ENCODE results near the gene DZIP1L.

Gene DZIP1L

GRCh38 chr3:138066383-138066782 lies 49.0 kb downstream of the DZIP1L start:
- no peak for DNase-seq

DNA sequence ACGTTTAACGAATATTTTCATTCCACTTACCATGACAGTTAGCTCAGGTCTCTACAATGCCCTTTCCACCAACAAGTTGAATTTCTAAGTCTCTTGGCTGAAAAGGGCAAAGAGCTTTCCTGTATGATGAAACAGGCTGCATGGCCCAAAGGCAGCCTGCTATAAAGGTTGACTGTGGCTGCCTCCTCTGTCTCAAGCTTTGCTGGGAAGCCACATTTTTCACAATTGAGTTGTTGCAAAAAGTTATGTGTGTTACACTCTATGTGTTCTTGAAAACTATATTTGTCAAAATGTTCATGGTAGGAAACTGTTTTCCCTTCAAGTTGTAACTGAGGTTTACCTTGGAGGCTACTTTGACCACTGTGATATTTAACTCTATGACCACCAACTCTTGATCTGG lies 49.5 kb downstream of the DZIP1L start:
- no peak for DNase-seq

- no peak for DNase-seq
Measured at GRCh38 chr3:138063416-138063815, 52.0 kb downstream of the DZIP1L start.

DNA sequence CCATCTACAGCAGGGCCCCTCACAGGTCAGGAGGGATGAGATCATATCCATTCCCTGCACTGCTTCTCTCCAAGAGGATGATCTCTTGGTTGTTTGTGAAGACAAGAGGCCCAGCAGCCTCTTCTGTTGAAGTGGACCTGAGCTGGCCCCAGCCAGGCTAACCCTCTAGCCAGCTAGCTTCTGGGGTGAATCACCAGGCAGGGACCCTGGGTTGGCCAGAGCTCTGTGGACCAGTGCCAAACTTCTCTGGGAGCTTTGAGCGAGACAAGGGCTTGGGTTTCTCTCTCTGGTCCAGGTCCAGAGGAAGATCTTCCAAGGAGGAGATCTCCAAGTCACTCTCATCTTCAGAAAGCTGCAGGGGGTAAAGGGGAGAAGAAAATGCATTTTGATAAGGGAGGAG lies 52.8 kb downstream of the DZIP1L start:
- no peak for DNase-seq

DNA sequence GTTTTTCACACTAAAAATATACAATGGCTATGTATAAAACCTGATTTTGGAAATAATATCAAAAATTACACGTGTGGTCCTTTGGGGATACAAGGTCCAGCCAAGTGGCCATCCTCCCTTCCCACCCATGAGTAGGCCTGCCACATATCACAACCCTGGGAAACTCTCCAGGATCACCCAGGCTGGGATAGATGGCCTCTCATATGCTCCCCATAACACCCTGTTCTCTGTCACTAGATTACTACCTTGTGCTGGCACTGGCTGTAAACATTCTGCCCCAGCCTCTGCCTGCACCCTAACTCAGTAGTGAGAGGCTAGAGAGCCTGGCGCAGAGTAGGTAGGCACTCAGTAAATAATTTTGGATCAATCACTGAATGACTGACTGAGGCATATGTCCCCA lies 53.4 kb downstream of the DZIP1L start:
- DNase-seq, result no peak

GRCh38 chr3:138060792-138061191 lies 54.6 kb downstream of the DZIP1L start:
- no peak for DNase-seq

- no peak for DNase-seq
Measured at GRCh38 chr3:138059261-138059660, 56.1 kb downstream of the DZIP1L start.

DNA sequence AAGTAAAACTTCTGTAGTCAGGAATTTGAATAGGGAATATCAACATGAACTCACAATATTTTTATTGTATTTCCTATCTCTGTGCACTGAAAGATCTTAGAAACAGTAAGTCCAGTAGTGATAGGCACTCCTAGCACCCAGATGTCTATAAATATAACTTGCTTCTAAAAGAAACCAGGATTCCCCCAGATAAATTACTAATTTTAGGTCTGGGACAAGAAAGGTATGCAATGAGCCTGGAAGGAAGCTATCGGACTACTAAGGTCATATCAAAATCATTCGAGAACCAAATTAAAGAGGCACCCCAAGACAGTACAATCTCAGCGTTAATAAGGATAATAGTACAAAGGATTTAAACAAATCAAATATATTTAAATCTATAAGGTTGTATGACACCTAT lies 58.0 kb downstream of the DZIP1L start:
- no peak for DNase-seq

DNA sequence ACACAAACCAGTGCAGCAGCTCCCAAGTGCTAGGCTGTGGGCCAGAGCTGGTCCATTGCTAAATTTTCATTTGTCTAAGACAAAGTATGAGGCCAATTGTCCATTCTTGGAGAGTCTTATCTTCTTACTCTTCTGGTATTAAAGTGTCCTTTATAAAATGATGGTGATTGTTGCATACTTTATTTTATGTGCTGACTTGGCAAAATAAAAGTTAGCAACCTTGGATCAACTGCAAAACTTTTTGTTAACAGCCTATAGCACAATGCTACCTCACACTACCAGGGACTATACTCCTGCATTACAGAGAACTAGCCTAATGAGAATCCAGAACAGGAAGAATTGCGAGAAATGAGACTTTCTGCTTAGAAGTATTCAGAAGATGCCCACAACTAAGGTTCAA lies 61.4 kb downstream of the DZIP1L start:
- no peak for DNase-seq

DNA sequence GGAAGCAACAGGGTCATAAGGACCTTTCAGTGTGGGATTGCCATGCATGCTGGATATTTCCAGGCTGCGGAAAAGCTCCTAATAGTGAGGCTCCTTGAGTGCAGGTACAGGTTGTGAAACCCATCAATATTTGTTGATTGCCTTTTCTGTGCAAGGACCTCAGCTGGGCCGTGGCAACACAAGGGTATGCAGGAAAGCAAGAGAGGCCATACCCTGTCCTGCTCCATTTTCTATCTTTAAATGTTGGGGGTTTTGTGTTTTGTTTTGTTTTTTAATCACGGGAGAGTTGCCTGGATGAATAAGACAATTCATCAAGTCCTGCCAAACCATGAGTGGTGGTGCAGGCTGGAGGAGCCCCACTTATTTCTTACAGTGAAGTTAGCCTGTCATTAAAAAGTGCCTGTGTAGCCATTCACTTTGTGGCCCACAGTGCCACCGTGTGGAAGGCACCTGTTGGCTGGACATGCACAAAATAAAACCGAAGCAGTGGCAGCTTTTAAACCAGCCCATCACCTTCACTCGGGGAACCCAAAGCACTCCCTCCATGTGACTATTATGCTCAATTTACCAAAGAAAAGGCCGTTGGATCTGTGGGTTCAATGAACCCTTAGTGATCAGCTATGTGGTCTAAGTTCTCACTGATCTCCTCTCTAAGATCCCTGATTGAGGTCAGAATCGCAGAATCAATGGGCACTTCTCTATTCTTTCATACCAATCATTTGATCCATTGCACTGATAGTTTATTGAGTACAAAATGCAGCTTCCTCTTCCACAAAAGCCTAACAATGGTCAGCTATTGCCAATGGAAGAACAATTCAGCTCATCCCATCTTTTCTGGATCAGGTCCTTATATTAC lies 63.2 kb downstream of the DZIP1L start:
- DNase-seq, result peak; percentile 52

- DNase-seq, result no peak
Measured at GRCh38 chr3:138049157-138049919, 66.1 kb downstream of the DZIP1L start.

GRCh38 chr3:138047596-138048158 lies 67.7 kb downstream of the DZIP1L start:
- no peak for DNase-seq

GRCh38 chr3:138046955-138047354 lies 68.5 kb downstream of the DZIP1L start:
- no peak for DNase-seq

GRCh38 chr3:138046085-138046484 lies 69.3 kb downstream of the DZIP1L start:
- no peak for DNase-seq

DNA sequence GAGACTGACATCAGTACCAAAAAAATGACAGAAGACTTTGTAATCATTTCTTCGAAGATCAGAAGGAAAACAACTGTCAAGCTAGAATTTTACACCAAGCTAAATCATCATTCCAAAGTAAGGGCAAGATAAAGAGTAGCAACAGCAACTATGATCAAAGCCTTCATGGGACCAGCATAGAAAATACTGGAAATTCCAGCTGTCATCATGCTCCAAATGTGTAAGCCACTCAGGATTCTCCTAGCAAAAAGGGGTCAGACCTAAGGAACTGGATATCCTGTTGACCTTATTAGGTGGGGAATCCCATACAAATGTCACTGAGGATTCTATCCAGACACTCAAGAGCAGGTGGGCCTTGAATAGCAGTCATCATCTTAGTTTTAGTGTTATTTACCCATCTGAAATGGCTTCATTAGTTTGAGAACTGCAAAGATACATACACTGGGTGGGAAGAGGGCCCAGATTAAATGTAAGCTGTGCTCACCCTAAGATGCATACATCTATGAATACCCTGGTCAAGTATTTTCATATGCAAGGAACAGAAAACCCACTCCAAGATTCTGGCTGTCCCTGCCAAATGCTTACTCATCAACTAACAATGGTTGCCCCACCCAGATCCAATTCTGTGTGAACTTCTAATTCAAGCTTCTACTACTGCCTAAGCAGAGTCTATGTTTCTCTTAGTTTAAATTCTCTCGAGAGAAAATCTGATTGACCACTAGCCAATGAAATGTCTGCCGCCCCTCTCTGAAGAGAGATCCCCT lies 72.0 kb downstream of the DZIP1L start:
- DNase-seq, result no peak

DNA sequence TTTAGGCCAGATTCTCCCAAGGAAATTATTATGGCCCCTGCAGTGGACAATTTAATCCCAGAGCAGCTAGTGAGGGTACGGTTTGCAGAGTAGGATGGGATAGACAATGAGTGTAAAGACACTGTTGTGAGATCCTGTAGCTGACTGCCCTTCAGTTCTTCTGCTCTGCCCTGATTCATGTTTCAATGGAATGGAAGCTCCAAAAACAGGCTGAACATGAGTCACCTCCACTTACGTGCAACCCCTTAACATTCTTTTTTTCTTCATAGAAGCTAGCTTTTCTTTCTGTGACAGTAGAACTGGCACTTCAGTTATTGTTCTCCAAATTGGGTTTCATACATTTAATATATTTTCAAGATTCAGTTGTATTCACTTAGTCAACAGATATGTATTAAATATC lies 73.4 kb downstream of the DZIP1L start:
- no peak for DNase-seq

DNA sequence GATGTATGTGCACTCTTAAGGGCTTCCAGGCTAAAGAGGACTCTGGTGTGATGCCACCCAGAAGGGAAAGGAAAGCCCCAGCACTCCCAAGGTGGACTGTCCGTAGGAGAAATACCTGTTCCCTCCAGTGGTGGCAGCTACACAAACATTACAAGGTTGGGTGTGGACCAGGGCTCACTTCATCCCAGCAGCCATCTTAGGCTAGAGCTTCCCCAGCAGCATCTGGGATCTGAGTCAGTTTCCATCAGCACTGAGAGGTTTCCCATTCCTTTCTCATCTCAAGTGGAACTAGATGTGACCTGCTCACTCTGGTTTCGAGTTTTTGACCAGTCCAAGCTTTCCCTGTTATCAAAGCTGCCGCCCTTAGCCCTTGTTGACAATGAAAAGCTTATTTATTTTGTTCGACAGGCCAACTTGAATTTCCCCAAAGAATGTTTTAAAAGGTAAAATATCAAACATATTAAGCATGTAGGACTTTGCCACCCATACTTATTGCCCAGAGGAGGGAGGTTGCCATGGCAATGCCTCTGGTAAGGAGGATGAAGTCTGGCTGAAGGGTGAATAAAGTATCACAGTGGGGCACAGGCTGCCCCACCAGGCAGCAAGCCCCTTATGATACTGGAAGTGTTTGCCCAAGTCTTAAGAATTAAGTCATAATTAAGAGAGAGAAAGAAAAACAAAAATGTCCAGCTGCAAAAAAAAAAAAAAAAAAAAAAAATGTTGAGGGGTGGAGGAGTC lies 76.5 kb downstream of the DZIP1L start:
- DNase-seq, result no peak

DNA sequence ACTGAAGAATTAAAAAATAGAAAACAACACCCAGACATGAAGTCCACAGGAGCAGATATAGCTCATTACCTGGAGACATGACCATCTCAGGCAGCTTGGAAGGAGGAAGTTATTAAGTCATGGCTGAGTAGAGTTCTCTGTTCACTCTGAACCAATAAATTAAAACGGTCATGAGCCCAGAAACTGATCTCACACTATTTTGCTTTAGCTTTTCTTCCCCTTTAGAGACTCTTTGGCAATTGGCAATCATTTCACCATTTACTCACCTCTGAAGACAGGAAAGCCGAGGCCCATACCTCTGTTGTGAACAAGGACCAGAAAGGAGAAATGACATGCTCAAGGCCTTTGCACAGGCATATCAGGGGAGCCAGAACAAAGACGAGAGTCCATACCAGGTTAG lies 78.8 kb downstream of the DZIP1L start:
- no peak for DNase-seq

DNA sequence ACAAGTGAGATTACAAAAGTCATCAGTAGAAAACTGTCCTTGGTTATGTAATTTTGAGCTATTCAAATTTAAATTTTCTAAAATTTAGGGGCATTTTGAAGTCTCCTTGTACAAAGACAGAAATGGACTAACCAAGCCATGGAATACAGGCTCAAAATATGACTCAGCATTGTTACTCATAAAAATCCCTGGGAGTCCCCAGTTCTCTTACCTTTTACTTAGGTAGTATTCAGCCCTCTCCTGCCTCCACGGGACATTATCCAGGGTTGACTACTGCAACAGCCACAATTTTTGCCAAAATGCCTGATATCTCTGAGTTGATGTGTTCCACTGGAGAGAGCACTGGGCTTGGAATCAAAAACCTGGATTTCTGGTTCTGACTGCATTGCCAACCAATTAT lies 80.5 kb downstream of the DZIP1L start:
- no peak for DNase-seq

GRCh38 chr3:138033202-138033691 lies 82.2 kb downstream of the DZIP1L start:
- DNase-seq, result no peak

GRCh38 chr3:138032567-138032966 lies 82.8 kb downstream of the DZIP1L start:
- no peak for DNase-seq

- no peak for DNase-seq
Measured at GRCh38 chr3:138031536-138031935, 83.9 kb downstream of the DZIP1L start.

Data from NCI-H1105 (cell line).